NCI-H1105 (cell line): Measurements from ENCODE around the gene SLC12A8.

ENCODE experiments used
- DNase-seq: peaks from one replicate; lab custom pipeline; 2025; lab: John Stamatoyannopoulos, UW

The SLC12A8 gene

GRCh38 chr3:125140011-125140817 is 72.3 kb downstream of the SLC12A8 start:
- DNase-seq = no peak

- DNase-seq = no peak
Observed at GRCh38 chr3:125139386-125139785, 73.2 kb downstream of the SLC12A8 start.

GRCh38 chr3:125137358-125138033 is 75.1 kb downstream of the SLC12A8 start:
- no peak for DNase-seq

GRCh38 chr3:125136966-125137357 is 75.6 kb downstream of the SLC12A8 start:
- DNase-seq = no peak

- DNase-seq = no peak
Observed at GRCh38 chr3:125136515-125136914, 76.0 kb downstream of the SLC12A8 start.

GRCh38 chr3:125134952-125135351 is 77.6 kb downstream of the SLC12A8 start:
- no peak for DNase-seq

GRCh38 chr3:125132815-125133214 is 79.7 kb downstream of the SLC12A8 start:
- DNase-seq = no peak

- no peak for DNase-seq
Observed at GRCh38 chr3:125129512-125129997, 83.0 kb downstream of the SLC12A8 start.

- no peak for DNase-seq
Observed at GRCh38 chr3:125128861-125129501, 83.6 kb downstream of the SLC12A8 start.

GRCh38 chr3:125126323-125126722 is 86.2 kb downstream of the SLC12A8 start:
- no peak for DNase-seq

- no peak for DNase-seq
Observed at GRCh38 chr3:125125821-125126245, 86.7 kb downstream of the SLC12A8 start.

GRCh38 chr3:125123451-125124305 is 88.9 kb downstream of the SLC12A8 start:
- DNase-seq = no peak

GRCh38 chr3:125121246-125122010 is 91.1 kb downstream of the SLC12A8 start:
- no peak for DNase-seq

GRCh38 chr3:125120379-125121122 is 92.0 kb downstream of the SLC12A8 start:
- no peak for DNase-seq

- DNase-seq = no peak
Observed at GRCh38 chr3:125119752-125120378, 92.7 kb downstream of the SLC12A8 start.

- no peak for DNase-seq
Observed at GRCh38 chr3:125118600-125118999, 93.9 kb downstream of the SLC12A8 start.

GRCh38 chr3:125117631-125118191 is 94.8 kb downstream of the SLC12A8 start:
- no peak for DNase-seq

- no peak for DNase-seq
Observed at GRCh38 chr3:125116311-125117080, 96.1 kb downstream of the SLC12A8 start.

GRCh38 chr3:125115640-125116039 is 96.9 kb downstream of the SLC12A8 start:
- DNase-seq = peak; percentile 11
